Activated naive CD8-positive, alpha-beta T cell (primary cell): ENCODE data around the gene SLC38A8.

Experiments
- H3K27ac Mint-ChIP-seq: one replicate; pipeline ENCODE4 v1.8.0; 2021; ENCODE audit warnings: mixed read lengths
- H3K27me3 Mint-ChIP-seq: one replicate; pipeline ENCODE4 v1.8.0; 2021; ENCODE audit warnings: mixed read lengths
- H3K36me3 Mint-ChIP-seq: one replicate; pipeline ENCODE4 v1.8.0; 2021; ENCODE audit warnings: mixed read lengths
- H3K4me1 Mint-ChIP-seq: one replicate; pipeline ENCODE4 v1.8.0; 2021; ENCODE audit warnings: low read depth, mixed read lengths
- H3K4me3 Mint-ChIP-seq: one replicate; pipeline ENCODE4 v1.8.0; 2021; ENCODE audit warnings: mild to moderate bottlenecking, mixed read lengths
- H3K9me3 Mint-ChIP-seq: one replicate; pipeline ENCODE4 v1.8.0; 2021; ENCODE audit warnings: low read depth, mixed read lengths

SLC38A8 gene

DNA sequence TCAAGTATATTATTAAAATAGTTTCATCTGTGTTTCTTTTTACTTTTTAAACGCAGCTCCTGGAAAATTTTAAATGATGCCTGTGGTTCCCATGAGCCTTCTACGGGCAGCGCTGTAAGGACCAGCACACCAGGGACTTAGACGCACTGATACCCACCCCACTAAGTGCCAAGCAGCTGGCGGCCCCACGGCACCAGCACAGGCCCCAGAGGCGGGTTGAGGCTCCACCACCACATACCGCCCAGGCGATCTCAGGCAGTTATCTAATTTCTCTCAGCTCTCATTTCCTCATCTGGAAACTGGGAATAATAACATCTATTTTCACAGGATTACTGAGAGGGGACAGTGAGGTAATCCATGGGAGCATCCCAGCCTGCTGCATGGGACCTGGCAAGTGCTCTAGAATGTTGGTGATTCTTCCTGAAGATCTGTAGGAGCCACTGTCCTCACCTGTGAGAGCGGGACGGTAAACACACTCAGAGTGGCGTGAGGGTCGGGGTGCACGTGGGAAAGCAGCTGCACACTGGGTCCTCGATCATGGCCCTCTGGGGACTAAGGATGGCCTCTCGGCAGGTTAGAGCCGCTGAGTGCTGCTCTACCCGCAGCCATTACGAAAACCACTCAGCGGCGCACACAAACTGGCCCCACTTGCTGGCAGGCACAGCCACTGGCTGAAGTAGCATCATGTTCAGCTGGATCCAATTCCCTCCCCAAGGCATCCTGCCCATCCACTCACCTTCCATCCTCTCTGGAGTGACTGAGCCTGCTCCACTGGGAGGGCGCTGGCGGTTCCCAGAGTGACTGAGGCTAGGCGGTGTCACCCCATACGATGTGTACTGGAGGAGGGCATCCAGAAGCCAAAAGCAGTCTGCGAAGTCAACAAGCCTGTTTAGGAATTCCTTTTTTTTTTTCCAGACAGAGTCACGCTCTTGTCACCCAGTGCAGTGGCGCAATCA, 17.6 kb upstream of the SLC38A8 start:
- H3K4me3 Mint-ChIP-seq, result no peak overlapping the region
- H3K4me1 Mint-ChIP-seq, result peaks cover 2% of the 10 kb centered on the region
- no peaks in the 10 kb centered on the region for H3K36me3 Mint-ChIP-seq
- H3K27me3 Mint-ChIP-seq, result no peaks in the 10 kb centered on the region
- no peak overlapping the region for H3K27ac Mint-ChIP-seq
- H3K9me3 Mint-ChIP-seq, result no peaks in the 10 kb centered on the region

DNA sequence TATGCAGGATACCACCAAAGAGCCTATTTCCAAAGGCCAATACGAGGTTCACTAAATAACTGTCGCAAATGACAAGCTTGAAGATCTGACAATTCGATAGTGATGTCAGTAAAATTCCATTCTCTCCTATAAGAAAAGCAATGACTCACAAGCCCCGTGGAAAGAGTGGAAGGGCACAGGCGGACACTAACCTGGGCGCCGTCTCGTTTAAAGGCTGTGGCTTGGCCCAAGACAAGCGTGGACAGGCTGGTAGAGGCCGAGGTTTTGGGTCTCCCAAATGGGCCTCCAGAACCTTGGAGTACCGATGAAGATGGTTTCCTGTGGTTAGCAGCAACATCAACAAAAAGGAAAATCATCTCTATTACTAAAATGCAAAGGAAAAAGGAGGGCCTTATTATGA, 16.5 kb upstream of the SLC38A8 start:
- H3K36me3 Mint-ChIP-seq, result no peaks in the 10 kb centered on the region
- H3K27ac Mint-ChIP-seq, result no peak overlapping the region

DNA sequence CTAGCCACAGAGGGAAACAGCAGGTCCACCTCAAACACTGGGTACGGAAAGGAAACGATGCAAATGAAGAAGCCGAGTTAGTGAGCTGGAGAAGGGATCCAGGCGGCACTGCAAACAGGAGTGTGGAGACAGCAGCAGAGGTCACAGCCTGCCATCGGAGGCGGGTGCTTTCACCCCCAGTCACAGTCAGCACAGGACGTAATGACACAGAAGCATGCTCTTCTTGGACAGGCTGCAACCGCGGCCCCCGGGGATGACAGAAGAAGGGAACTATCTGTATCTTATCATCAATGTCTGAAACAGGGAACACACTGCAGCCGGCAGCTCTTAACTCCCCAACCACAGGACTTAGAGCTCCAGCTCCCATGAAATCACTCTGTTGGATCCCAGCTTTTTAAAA, 16.1 kb upstream of the SLC38A8 start:
- Mint-ChIP-seq H3K9me3 (no peaks in the 10 kb centered on the region), H3K27ac (no peak overlapping the region), H3K27me3 (no peaks in the 10 kb centered on the region), H3K36me3 (no peaks in the 10 kb centered on the region), H3K4me3 (no peak overlapping the region), H3K4me1 (peaks cover 2% of the 10 kb centered on the region)

More for the DNA sequence above, 16.5 kb upstream of the SLC38A8 start:
- Mint-ChIP-seq H3K27me3 (no peaks in the 10 kb centered on the region), H3K9me3 (no peaks in the 10 kb centered on the region), H3K4me1 (peaks cover 2% of the 10 kb centered on the region), H3K4me3 (no peak overlapping the region)

DNA sequence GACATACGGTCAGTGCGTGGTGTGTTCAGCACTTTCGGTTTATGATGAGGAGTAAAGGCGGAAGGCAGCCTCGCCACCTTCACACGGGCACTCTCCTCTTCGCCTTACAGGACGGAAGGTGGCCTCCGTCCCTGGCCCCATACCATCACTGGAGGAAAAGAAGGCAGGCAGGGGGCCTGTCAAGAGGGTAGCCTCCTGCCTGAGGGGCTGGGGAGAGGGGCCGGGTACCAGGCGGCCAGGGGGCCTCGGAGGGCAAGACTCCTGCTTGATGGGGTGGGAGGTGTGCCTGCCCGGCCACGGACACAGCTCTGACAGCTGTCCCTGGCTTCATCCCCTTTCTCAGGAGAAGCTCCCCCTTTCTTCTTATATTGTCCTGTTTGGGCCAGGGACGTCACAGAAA, 15.6 kb upstream of the SLC38A8 start:
- Mint-ChIP-seq H3K27ac (no peak overlapping the region), H3K4me3 (no peak overlapping the region), H3K36me3 (peaks cover 2% of the 10 kb centered on the region), H3K9me3 (no peaks in the 10 kb centered on the region), H3K27me3 (no peaks in the 10 kb centered on the region), H3K4me1 (peaks cover 2% of the 10 kb centered on the region)

DNA sequence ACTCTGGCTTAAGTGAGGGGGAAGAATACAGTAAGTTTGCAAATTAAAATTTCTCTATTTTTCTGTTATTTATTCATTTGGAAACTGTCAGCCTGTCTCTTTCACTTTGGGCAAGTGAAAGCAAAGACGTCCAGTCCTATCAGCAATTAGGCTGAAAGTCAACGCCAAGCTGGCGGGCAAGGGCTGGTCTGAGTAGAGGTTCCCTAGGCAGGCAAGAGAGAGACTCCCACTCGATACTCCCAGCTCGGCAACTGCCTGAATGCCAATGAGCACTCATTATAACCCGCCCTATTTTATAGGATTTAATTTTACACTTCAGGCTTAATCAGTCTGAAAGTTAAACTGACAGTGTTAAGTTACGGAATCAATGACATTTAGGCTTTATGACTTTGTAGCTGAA, 14.3 kb upstream of the SLC38A8 start:
- Mint-ChIP-seq H3K27ac (no peak overlapping the region), H3K9me3 (no peaks in the 10 kb centered on the region), H3K4me3 (no peak overlapping the region), H3K4me1 (no peaks in the 10 kb centered on the region), H3K27me3 (no peaks in the 10 kb centered on the region), H3K36me3 (peaks cover 2% of the 10 kb centered on the region)

DNA sequence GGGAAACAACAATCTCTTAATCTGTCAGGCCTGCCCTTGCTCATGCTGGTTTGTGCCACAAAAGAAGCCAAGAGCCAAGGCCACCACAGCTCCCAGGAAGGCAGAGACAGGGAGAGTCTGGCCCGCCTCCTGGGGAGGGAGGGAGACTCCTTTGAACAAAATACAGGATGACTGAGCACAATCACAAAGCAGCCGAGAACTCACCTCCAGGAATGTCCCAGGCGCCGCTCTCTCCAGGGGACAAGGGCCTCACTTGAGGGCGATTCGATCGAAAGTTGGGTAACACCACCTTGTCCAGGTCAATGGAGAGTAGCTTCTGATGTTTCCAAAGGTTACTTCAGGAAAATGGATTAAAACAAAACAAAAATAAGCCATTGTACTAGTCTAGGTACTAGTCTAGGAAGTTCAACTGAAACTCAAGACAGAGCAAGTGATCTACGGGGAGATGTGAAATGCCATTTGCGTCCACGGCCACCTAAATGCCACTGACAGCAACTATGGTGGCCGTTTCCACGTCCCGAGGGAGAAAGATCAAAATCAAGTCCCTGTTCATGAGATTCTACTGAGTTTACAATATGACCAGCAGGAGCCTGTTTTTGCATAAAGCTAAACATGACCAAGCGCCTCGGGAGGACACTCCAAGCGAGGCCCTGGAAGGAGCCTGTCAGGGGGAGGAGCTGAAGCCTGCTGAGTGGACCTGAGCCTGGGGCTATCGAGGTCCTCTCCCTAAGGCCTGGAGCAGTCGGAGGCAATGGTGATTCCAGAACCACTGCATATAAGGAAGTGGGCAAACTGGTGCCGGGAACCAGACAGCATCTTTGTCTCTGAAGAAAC, 13.4 kb upstream of the SLC38A8 start:
- H3K27me3 Mint-ChIP-seq, result no peaks in the 10 kb centered on the region
- no peak overlapping the region for H3K4me3 Mint-ChIP-seq
- no peak overlapping the region for H3K27ac Mint-ChIP-seq
- H3K36me3 Mint-ChIP-seq, result peaks cover 2% of the 10 kb centered on the region
- no peaks in the 10 kb centered on the region for H3K9me3 Mint-ChIP-seq
- H3K4me1 Mint-ChIP-seq, result no peaks in the 10 kb centered on the region

DNA sequence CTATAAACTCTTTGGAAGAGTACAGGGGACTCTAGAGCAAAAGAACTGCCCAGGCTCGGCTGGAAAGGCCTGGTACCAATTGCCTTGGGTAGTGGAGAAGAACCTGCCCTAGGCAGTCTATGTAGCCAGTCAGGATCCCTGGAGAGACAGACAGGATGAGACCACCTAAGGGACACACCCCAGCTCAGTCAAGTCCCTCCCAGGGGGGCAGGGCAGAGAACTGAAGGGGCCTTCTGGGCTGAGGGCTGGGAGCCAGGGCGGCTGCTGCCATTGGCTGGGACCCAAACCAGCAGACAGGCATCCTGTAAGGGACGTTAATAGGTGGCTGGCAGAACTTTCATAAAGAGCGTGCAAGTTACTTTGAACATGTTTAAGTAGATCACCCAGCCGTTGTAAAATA, 12.8 kb upstream of the SLC38A8 start:
- H3K36me3 Mint-ChIP-seq, result peaks cover 2% of the 10 kb centered on the region
- no peaks in the 10 kb centered on the region for H3K9me3 Mint-ChIP-seq
- no peaks in the 10 kb centered on the region for H3K27me3 Mint-ChIP-seq
- no peaks in the 10 kb centered on the region for H3K4me1 Mint-ChIP-seq
- H3K27ac Mint-ChIP-seq, result no peak overlapping the region
- no peak overlapping the region for H3K4me3 Mint-ChIP-seq

DNA sequence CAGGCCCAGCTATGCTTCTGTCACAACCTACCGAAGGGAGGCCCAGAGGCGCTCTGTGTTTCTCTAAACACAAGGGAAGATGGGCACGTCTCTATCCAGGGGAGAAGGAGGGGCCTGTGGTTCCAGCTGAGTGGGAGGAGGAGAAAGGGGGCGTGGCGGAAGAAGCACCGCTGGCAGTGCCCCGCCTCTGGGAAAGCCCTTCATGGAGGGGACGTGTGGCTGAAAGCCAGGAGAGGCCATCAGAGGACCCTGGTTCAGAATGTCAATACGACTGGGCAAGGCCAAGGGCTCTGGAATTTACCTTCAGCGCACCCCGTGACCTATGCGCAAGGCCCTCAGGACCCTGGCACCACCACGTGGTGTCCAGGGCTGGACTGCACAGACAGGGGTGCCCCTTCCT, 12.3 kb upstream of the SLC38A8 start:
- no peaks in the 10 kb centered on the region for H3K9me3 Mint-ChIP-seq
- H3K4me1 Mint-ChIP-seq, result no peaks in the 10 kb centered on the region
- H3K36me3 Mint-ChIP-seq, result peaks cover 2% of the 10 kb centered on the region
- H3K4me3 Mint-ChIP-seq, result no peak overlapping the region
- H3K27me3 Mint-ChIP-seq, result no peaks in the 10 kb centered on the region
- H3K27ac Mint-ChIP-seq, result no peak overlapping the region

DNA sequence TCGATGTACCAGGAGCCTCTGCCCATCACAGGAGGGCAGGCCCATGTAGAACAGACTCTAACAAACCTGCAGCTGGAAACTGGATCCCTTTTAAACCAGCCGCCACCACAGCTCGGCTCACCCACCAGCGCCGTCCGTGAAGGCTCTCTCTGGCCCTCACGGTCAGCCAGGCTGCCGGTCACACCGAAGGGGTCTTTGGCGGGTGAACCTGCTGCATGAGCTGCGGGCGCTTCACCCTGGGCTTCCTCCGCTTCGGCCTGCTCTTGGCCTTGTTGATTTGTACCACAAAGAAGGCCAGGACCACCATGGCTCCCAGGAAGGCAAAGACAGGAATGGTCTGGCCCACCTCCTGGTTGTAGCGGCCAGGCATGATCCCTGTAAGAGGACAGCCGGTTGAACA, 11.7 kb upstream of the SLC38A8 start:
- no peaks in the 10 kb centered on the region for H3K27me3 Mint-ChIP-seq
- H3K36me3 Mint-ChIP-seq, result peaks cover 2% of the 10 kb centered on the region
- no peak overlapping the region for H3K27ac Mint-ChIP-seq
- H3K9me3 Mint-ChIP-seq, result no peaks in the 10 kb centered on the region
- no peaks in the 10 kb centered on the region for H3K4me1 Mint-ChIP-seq
- no peak overlapping the region for H3K4me3 Mint-ChIP-seq

DNA sequence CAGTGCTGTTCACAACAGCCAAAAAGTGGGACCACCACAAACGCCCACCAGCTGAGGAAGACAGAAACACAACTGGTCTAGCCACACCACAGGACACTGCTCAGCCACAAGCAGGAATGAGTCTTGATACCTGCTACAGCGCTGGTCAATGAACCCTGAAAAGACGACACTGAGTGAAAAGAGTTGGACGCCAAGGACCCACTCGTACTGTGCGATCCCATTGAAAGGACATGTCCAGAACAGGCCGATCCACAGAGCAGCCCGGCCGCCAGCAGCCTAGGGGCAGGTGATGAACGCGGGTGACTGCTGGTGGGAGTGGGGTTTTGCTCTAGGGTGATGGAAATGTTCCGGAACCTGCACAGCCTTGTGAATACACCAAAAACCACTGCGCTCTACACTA, 10.6 kb upstream of the SLC38A8 start:
- peaks cover 2% of the 10 kb centered on the region for H3K36me3 Mint-ChIP-seq
- no peaks in the 10 kb centered on the region for H3K27me3 Mint-ChIP-seq
- H3K4me1 Mint-ChIP-seq, result no peaks in the 10 kb centered on the region
- no peak overlapping the region for H3K4me3 Mint-ChIP-seq
- no peaks in the 10 kb centered on the region for H3K9me3 Mint-ChIP-seq
- H3K27ac Mint-ChIP-seq, result no peak overlapping the region

DNA sequence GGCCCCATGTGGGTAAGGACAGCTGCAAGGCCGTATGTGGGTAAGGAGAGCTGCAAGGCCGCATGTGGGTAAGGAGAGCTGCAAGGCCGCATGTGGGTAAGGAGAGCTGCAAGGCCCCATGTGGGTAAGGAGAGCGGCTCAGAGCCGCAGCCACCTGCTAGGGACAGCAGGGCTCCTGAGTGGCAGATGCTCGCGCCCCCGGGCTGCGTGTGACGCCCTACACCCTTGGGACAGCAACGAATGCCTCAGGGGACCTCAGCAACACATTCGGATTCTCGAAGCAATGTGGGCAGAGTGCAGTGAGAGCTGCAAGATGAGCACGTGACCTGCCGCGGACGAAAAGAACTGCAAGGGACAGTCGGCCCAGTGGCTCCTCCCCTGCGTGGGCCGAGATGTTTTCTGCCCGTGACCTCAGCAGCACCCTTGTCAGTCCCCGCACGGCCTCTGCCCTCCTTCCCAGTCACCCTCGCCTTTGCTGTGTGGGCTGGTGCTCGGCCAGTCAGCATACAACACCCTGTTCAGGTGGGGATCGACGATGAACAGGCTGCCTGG, 9.6 kb upstream of the SLC38A8 start:
- H3K27me3 Mint-ChIP-seq, result no peaks in the 10 kb centered on the region
- no peak overlapping the region for H3K27ac Mint-ChIP-seq
- no peaks in the 10 kb centered on the region for H3K9me3 Mint-ChIP-seq
- H3K4me1 Mint-ChIP-seq, result no peaks in the 10 kb centered on the region
- H3K36me3 Mint-ChIP-seq, result peaks cover 2% of the 10 kb centered on the region
- H3K4me3 Mint-ChIP-seq, result no peak overlapping the region

DNA sequence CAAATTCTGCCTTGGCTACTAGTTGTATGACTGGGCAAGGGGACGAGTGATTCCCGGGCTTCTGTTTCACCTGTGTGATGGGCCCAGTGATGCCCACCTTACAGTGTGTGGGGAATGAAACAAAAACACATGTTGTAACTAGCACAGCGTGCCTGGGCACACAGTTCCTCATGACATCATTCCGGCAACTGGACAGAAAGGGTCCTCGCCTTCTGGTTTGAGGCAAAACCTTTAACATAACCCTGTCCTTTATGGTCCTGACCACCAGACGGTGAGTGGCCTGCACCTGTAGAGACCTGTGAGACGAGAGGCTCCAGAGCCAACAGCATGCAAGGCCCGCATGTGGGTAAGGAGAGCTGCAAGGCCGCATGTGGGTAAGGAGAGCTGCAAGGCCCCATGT, 7.7 kb upstream of the SLC38A8 start:
- Mint-ChIP-seq H3K27ac (no peak overlapping the region), H3K4me1 (no peaks in the 10 kb centered on the region), H3K9me3 (no peaks in the 10 kb centered on the region), H3K4me3 (no peak overlapping the region), H3K27me3 (no peaks in the 10 kb centered on the region), H3K36me3 (peaks cover 2% of the 10 kb centered on the region)

DNA sequence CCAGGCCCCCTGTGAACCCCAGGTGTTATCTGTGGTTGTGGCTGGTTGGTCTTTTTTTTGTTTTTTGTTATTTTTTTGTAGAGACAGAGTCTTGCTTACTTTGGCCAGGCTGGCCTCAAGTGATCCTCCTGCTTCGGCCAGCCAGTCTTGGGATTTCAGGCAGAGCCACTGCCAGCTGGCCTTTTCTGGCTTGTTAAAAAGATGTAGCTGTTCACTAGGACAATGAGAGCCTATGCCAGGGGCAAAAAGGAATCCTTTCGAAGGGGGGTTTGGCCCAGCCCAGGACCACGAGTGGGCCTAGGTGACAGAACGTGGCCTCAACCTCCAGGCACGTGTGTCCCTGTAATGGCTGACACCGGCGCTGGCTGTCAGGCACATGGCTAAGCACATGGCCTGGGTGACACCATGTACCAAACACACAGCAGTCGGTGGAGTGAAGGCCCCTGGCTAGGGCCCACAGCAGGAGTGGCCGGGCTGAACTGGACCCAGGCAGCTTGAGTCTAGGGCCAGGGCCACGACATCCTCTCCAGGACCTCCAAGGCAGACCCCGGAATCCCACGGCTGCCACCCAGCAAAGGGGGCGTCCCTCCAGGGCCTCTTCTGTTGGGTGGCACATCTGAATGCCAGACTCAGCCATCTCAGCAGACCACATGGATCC, 6.9 kb upstream of the SLC38A8 start:
- no peak overlapping the region for H3K27ac Mint-ChIP-seq
- peaks cover 2% of the 10 kb centered on the region for H3K36me3 Mint-ChIP-seq
- H3K4me1 Mint-ChIP-seq, result no peaks in the 10 kb centered on the region
- no peaks in the 10 kb centered on the region for H3K9me3 Mint-ChIP-seq
- H3K27me3 Mint-ChIP-seq, result no peaks in the 10 kb centered on the region
- H3K4me3 Mint-ChIP-seq, result no peak overlapping the region

DNA sequence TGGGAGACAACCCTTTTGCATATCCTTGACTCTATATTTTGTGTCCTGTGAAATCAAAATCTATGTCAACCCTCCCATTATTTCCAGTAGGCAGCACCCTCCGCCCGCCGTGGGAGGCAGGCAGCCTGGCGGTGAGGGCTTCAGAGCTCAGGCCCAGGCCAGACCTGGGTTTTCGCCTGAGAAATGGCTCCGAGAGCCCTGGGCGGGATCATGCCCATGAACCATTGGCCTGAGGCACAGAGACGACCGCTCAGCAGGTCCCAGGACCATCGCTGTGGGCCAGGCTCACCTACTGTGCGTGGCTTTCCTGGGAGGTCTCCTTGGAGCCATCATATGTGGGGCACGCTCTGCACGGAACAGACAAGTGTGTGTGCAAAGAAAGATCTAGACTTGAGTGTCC, 6.3 kb upstream of the SLC38A8 start:
- Mint-ChIP-seq H3K27me3 (peaks cover 5% of the 10 kb centered on the region), H3K27ac (no peak overlapping the region), H3K4me3 (no peak overlapping the region), H3K36me3 (peaks cover 2% of the 10 kb centered on the region), H3K9me3 (no peaks in the 10 kb centered on the region), H3K4me1 (no peaks in the 10 kb centered on the region)

DNA sequence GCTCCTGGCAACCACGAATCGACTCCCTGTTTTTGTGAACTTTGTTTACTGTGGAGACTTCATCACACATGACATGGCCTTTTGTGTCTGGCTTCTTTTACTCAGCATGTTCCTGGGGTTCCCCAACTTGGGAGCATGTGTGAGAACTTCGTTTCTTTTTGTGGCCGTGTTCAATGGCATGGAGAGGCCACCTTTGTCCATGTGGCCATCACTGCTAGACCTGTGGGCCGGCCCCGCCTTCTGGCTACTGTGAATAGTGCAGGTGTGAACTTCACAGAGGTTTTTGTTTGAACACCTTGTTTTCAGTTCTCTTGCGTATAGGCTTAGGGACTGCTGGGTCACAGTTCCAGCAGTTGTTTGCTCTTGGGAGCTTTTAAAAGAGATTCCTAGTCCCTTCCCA, 5.7 kb upstream of the SLC38A8 start:
- no peaks in the 10 kb centered on the region for H3K4me1 Mint-ChIP-seq
- H3K9me3 Mint-ChIP-seq, result no peaks in the 10 kb centered on the region
- H3K27me3 Mint-ChIP-seq, result peaks cover 6% of the 10 kb centered on the region
- no peak overlapping the region for H3K4me3 Mint-ChIP-seq
- H3K27ac Mint-ChIP-seq, result no peak overlapping the region
- no peaks in the 10 kb centered on the region for H3K36me3 Mint-ChIP-seq
